GM23248 (cell line): ENCODE results near the gene ACSM2A.

ENCODE experiments used
- EZH2 ChIP-seq: fragments of 200-600 bp; sonication (generic); IDR thresholded peaks from 2 replicates; pipeline ENCODE4 v1.6.1; 2018; ENCODE audit warnings: antibody characterized with exemption, mild to moderate bottlenecking; ENCODE audit not compliant: insufficient read depth, poor library complexity, severe bottlenecking
- EZH2phosphoT487 ChIP-seq: fragments of 200-600 bp; sonication (generic); IDR thresholded peaks from 2 replicates; pipeline ENCODE4 v1.6.1; 2018; ENCODE audit warnings: antibody characterized with exemption, moderate library complexity, mild to moderate bottlenecking, low read depth; ENCODE audit not compliant: insufficient read depth

DNA sequence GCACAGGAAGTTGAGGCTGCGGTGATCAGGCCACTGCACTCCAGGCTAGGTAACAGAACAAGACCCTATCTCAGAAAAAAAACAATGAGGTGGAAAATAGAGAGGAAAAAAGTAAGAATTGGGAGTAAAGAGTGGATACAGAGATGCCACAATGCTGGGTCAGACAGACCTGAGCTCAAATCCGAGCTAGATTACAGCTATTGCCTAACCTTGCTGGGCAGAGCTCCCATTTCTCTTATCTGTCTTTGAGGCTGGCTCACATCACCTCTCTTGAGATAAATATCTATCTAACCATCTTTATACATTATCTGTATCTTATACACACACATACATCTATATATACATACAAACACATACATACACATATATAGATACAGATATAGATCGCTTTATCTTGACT lies 65.8 kb downstream of the ACSM2A start:
- TF ChIP-seq EZH2 (no peak), EZH2phosphoT487 (no peak)
